ENCODE measurements around the gene ENTPD8.
"Not testable (repeated sequence)": the region's sequence is repeated elsewhere in the genome, so short reads cannot be mapped to it uniquely, and the experiment has no call there.

Gene ENTPD8

DNA sequence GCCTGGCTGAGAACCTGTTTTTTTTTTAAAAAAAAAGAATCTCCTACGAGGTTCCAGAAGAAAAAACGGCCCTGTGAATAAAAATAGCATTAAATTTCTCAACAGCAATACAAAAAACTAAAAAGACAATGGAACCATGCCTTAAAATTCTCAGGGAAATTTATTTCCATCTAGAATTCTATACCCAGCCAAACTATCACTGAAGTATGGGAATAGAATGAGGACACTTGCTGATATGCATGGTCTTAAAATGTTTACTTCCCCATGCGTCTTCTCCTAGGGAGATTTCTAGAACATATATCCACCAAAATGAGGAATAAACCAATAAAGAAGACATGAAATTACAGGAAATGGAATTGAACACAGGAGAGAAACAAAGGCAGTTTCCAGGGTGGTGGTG, 34.5 kb upstream of the ENTPD8 start:
- DNase-seq = no peak

DNA sequence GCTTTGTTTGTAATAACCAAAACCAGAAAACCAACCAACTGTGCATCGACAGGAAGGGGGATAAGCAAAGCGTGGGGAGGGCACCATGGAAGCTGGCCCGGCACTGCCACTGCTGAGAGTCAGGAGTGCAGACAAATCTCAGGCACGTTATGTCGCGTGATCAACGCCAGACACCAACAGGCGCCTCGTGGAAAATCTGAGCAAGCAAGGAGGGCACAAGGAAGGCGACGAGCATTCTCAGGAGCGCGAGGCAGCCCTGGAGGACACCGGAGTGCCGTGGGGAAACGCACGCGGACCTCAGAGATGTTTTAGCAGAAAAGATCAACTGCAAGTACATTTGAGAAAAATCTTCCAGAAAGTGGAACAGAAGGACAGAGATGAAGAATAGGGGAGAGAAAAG, 33.1 kb upstream of the ENTPD8 start:
- DNase-seq = no peak

DNA sequence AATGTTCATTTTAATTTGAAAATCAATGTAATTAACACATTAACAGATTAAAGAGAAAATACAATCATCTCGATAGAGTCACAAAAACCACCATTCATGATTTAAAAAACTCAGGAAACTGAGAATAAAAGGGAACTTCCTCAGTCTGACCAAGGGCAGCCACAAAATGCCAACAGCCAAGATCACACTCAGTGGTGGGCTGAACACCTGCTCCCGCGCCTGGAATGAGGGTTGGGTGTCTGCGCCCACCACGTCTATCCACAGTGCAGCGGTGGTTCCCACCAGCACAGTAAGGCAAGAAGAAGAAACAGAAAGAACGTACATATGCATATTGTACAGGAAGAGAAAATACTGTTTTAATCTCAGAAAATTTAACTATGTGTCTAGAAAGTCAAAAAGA, 29.6 kb upstream of the ENTPD8 start:
- no peak for DNase-seq

DNA sequence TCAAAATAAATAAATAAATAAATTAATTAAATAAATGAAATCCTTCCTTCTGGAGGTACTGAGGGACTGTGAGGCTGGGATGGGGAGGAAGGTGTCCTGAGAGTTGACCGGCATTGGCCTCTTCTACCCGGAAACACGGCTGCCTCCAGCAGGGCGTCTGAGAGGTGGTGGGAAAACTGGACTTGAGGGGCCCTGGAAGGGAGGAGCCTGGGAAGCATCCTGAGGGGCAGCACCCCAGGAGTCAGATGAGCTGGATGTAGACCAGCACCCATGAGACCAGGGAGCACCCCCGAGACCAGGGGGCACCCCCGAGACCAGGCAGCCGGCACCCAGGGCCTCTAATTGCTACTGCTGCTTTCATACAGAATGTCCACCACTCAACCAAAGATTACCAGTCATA, 26.7 kb upstream of the ENTPD8 start:
- no peak for DNase-seq

DNA sequence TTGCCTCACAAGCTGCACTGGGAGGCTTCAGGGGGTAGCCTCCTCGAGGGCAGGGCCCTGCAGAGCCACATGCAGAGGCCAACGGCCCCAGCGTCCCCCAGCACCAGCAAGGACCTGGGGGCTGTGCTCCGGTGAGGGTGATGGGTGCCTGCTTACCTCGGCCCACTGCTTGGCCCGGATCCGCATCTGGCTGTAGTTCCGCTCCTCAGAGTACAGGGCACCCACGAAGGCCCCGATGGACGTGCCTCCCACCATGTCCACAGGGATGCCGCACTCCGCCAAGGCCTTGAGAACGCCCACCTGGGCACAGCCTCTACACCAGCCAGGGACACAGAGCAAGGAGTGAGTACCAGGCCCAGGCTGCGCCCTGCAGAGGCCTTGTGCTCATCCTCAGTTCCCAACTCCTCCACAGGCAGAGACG, 26.0 kb upstream of the ENTPD8 start:
- DNase-seq = no peak

DNA sequence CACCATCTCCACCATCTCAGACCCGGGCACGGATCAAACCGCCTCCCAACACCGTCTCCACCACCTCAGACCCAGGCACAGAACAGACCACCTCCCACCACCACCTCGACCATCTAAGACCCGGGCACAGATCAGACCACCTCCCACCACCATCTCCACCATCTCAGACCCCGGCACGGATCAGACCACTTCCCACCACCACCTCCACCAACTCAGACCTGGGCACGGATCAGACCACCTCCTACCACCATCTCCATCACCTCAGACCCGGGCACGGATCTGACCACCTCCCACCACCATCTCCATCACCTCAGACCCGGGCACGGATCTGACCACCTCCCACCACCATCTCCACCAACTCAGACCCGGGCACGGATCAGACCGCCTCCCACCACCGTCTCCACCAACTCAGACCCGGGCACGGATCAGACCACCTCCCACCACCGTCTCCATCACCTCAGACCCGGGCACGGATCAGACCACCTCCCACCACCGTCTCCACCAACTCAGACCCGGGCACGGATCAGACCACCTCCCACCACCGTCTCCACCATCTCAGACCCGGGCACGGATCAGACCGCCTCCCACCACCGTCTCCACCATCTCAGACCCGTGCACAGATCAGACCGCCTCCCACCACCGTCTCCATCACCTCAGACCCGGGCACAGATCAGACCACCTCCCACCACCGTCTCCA, 25.4 kb upstream of the ENTPD8 start:
- not testable (repeated sequence) for DNase-seq

DNA sequence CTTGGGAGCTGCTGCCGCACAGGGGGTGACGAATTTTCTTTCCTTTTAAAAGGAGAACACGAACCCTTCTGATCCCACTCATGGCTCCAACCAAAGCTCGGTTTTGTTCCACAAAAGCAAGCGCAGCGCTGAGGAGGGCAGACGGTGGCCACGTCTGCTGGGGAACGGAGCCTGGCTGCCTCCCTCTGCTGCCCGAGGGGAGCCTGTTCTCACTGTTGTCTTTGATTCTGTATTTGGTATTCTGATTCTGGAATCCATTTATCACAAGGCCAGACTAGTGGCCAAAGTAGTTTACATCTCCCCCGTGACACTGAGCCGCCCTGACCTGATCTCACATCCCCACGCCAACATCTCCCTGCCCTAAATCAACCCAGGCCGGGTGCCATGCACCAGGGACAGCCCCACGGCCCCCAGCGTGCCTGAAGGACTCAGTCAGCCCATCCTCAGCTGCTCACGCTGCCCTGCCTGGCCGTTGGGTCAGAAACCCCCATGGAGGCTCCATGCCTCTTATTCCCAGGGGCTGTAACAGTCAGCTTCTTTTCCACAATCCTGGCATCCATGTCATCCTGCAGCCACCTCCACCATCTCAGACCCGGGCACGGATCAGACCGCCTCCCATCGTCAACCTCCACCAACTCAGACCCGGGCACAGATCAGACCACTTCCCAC, 24.7 kb upstream of the ENTPD8 start:
- no peak for DNase-seq

DNA sequence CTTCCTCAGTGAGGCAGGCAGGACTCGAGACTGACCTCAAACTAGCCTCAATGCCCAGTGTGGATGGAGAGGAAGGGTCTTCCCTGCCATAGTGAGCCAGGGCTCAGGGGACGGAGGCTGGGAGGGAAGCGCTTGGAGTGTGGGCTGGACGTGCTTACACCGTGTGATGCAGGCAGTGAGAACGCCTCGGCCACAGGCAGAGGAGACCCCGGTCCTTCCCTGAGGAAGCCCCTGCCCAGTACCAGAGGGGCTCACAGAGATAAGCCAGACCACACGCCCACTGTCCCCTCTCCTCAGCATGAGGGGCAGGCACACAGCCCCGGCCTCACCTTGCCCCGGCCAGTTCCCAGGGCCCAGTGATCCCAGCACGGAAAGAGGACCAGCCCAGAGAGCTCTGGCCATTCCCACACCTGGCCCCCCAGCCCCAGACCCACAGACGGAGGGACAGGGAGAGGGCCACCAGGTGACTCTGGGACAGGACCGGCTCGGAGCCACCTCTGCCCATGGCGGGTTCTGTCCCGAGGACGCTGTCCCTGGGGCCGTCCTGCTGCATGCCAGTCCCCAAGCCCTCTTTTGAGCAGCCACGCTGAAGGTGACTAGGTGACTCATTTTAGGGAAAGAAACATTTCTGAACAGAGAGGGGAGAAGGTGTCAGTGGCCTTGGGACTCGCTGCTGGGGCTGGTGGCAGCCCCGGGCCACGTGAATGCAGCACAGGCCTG, 24.0 kb upstream of the ENTPD8 start:
- DNase-seq = no peak

DNA sequence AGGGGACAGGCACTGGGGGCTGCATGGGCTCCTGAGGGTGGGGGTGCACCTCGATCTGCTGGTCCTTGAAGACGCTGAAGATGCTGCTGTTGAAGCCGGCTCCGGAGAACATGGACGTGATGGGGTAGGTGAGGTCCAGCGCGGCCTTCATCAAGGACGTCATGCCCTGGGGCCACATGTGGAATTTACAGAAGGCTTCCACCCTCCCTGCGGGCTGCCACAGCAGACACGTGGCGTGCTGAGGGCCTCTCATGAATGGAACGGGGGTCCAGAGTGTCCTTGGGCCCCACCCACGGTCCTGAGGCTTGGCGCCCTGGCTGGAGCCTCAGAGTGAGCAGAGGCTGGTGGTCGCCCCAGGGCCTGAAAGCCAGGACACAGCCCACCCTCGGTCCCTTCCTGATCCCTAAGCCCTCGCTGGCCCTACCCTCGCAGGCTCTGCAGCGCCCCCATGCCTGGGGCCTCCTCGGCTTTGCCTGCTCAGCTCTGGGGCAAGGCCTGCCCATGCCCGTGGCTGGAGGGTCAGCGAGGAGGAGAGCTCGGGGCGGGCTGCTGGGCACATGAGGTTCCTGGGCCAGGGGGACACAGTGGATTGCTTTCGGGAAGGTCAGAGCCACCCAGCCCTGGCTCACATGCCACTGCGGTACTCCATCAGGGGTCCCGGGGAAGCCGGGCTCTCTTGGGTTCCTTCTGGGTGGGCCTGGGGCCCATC, 23.3 kb upstream of the ENTPD8 start:
- DNase-seq = no peak

DNA sequence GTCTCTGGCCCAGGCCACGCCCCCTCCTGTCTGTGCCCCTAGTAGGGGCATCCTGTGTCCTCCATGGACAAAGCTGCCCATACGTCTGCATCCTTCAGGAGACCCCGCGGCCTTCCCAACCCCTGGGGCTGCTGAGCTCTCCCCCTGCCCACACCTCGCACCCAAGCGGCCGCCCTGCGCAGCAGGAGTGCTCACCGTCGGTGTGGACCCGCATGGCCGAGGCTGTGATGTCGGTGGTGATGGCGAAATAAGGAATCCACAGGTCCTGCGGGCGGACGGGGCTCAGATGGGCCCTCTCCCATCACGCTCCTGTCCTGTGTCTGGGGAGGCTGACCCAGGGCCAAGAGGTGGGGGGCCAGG, 22.8 kb upstream of the ENTPD8 start:
- DNase-seq = no peak

DNA sequence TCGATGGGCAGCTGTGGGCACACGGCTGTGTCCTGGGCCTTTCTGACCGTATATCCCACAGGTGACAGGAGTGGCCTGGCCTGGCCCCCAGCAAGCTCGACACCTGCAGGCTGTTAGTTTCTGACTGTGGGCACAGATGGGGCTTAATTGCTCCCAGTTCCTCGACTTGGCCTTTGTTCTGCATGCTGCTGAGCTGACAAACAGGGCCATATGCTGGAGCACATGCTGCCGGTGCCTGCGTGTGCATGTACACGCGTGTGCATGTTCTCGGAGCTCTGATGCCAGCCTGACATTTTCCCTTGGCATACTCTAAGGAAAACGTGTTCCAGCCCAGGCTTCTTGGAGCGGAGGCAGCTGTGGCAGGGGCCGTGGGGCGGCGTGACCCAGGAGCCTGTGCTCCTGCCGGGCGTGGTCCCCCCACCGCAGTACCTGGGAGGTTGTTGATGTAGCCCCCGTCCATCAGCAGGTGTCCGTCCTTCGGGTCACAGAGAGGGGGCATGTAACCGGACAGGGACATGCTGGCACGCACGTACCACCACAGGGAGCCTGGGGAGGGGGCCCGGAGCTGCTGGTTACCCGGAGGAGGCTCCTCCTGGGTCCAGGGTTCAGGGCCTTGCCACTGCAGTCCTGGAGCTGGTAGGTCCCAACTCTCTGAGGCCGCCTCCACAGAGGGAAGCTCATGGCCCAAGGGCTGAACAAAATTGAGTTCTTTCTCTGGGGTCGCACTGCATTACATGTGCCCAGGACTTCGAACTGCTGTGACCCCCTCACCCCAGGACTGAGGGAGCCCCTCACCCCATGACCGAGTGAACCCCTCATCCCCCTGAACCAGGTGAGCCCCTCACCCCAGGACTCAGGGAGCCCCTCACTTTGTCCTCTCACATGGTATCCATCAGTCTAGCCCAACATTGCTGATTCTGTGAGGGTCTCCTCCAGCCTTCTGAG, 22.1 kb upstream of the ENTPD8 start:
- DNase-seq = no peak

DNA sequence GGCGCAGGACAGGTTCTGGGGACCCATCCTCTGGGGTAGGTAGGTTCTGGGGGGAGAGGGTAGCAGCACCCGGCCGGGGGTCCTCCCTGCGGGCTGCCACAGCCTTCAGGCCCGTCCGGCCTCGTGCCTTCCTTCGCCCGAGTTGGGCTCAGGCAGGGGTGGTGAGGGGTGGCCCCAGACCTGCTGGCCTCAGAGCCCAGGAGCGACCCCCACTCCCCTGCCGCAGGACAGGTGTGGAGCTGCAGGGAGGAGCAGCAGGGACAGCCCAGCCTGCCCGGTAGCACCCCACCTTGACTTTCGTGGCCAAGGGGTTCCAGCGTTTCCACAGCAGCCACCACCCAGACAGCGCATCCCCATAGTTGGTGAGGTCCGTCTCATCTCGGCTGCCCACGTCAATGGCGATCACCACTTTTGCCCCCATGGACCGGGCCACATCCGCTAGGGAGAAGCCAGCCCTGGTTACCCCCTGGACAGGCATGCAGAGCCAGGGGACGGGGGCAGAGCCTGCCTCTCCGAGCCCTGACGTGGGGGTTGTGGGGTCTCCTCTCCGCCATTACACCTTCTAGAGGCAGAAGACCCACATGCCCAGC, 21.3 kb upstream of the ENTPD8 start:
- DNase-seq = no peak

DNA sequence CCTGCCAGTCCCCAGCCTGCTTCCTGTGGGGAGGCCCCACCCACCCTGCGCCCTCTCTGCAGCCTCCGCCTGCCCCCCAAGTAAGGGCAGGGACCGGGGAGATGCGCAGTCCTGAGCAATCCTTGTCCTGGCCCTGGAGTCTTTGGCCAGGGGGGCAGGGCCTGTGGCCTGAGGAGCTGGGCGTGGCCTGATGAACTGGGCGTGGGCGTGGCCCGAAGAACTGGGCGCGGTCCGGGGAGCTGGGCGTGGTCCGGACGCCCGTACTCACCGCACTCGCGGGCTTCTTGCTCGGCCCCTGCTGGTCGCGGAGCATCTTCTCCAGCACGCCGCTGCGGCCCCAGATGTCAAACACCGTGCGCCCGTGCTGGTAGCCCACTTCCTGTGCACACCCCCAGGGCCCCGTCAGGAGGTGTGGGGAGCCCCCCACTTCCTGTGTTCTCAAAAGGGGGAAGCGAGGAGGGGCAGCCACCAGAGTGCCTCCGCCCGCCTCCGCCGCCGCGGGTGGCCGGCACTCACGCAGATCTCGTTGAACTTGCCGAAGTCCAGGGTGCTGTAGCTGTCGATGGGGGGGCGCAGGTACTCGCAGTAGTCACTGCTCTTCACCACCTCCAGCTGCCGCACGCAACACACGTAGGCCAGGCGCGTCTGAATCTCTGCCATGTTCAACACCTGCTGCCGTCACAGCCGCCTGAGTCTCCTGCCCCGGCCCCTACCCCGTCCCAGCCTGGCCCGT, 20.7 kb upstream of the ENTPD8 start:
- no peak for DNase-seq

DNA sequence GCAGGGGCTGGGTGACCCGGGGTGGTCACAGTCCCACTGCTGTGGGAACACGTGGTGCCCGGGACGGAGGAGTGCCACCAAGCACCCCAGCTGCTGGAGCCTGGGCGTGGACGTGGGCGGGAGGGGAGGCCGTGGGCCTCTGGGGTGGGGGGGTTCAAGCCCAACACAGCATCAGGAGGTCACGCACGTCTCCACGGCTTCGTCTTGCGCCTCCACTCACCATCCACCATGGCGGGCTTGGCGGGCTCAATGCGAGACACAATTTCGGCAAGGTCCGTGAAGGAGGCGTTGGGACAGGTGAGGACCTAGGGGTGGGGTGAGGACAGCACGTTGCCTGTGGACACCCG, 20.1 kb upstream of the ENTPD8 start:
- no peak for DNase-seq

DNA sequence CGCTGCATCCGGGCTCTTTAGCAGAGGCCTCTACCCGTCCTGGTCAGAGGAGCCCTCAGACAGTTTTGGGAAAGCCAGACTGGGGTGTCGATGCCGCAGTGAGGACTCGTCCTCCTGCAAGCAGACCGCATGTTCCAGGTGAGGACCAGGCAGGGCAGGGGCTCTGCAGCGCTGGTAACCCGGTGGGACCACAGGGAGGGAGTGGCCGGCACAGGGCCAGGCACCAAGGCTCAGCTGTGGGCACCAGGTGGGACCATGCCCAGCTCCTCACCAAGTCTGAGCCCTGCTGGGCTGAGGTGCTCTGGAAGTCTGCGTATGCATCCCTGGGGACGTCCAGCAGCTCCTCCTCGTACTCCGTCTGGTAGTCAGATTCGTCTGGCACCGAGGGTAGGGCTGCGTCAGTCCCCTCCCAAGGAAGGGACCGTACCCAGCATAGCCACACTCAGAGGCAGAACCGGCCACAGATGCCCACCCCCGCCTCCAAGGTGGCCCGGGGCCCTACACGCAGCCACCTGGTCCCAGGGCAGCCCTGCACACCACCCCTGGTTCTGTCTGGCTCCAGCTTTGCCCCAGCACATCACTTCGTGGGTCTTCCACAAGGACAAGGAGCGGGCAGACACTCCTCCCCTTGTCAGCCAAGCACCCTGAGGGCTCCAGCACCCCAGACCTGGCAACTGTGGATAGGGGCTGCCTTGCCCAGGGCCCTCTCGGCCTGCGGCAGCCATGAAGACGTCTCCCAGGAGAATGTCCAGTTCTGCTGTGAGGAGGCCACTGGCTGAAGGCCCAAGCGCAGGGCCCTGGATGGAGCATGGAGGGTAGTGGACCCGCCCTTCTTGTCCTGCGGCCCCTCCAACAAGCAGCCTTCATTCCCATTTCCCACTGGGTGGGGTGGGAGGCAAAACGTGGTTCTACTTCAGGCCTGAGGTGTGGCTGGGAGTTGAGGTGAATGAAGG, 19.5 kb upstream of the ENTPD8 start:
- DNase-seq = no peak

DNA sequence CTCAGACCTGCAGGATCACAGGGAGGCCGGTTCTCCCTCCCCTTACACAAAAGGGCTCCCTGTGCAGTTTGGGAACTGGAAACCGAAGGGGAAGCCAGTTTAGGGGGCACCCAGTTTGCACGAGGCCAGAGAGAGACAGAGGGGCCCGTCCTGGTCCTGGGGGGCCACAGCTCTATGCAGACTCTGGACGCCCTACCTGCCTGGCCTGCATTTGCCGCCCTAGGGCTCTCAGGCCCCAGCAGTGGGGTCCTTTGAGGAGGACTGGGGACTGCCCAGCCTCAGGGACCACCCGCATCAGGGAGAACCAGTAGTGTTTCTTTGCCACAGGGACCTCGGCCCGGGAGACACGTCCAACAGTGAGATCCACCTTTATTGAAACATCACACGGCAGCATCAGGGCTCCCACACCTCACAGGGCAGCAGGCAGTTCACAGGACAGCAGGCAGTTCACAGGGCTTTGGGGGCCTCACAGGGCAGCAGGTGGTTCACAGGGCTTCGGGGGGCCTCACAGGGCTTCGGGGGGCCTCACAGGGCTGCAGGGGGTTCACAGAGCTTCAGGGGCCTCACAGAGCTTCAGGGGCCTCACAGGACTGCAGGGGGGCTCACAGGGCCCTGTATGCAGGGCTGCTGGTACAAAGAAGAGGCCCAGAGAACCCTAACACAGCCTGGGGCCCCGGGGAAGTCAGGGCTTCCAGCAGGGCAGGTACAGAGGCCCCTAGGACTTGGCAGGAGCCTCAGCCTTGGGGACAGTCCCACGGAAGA, 18.6 kb upstream of the ENTPD8 start:
- DNase-seq = no peak

DNA sequence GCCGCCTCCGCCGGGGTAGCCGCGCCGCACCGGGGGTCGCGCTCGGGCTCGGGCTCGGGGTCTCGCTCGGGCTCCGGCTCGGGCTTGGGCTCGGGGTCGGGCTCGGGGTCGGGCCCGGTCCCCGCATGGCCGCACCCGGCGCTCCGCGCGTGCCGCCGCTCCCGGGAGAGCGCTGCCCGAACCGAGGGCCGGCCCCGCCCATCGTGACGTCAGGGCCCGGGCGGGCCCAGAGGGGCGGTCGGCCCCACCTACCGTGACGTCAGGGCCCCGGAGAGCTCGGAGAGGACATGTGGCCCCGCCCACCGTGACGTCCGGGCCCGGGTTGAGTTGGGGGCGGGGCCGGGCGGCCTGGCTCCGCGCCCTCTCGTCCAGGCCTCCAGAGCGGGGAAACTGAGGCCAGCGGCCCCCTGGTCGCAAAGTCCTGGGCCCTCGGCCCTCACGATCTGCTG, 18.0 kb upstream of the ENTPD8 start, which contains the start of gene NSMF:
TSS of gene NSMF (minus strand) at position 183 of the 449 bp plus-strand sequence. CDS start 232 bp downstream, outside the sequence.
- peak; percentile 85 to 86 for DNase-seq

DNA sequence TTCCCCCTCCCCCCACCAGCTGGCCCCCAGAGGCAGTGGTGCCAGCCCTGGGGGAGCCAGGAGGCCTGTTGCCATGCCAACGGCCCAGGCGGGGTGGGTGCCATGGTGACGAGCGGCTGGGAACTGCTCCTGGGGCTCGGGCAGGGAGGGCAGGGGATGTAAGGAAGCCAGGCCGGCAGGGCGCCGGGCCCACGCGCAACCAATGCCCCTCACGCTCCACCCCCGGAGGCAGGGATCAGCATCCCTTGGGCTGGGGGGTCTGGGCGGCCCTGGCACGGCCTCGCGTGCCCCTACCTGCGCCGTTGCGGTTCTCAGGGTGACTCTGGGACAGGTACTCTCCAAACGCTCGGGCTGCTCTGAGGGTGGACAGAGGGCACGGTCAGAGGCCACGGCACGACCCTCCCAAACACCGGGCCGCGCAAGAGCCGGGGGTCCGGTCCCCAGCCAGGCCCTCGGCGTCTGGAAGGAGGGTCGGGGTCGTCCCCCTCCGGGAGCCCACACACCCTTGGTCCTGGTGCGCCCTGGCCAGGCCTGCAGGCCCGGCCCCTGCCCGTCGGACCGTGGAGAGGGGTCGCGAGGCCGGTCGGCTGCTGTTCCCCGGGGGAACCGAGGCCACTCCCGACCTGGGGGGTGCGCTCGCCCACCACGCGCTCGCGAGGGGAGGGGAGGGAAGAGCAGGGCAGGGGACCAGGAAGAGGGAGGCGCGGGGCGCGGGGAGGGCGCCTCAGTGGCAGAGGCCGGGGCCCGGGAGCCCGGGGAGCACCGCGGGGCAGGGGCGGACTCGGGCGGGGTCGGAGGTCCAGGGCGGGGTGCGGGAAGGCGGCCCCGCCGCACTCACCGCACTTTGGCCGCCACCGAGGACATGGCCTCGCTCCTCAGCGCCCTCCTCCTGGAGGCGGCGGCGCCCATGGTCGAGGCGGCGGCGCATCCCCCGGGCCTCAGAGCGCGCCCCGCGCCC, 17.3 kb upstream of the ENTPD8 start:
- DNase-seq = peak; percentile 43 to 62

Measured in SHP77 (cell line).